K562 (cell line): ENCODE measurements around the gene HSD17B10. TPM values are rescaled to one million over a fixed set of nuclear protein-coding genes. Genes with fewer than 3 reads are reported as not detected.

ENCODE experiments used
- ATAC-seq: fragments of 200-7000 bp; cut with Tn5 transposase; 3 replicates; pipeline ENCODE4 v1.9.1; 2020; ENCODE audit warnings: moderate library complexity
- BruUV-seq: library from RNA; stranded (reverse); fragments of 400-500 nt; replicated peaks from 2 replicates; lab custom pipeline; 2021; lab: Mats Ljungman, UMichigan
- CTCF ChIA-PET: fragments of 300-600 bp; formaldehyde crosslinking; extraction: SDS; loops from one replicate; lab custom pipeline; 2021; ENCODE audit warnings: low intra/inter-chr PET ratio; lab: Yijun Ruan, JAX
- POLR2A ChIA-PET: fragments of 300-600, 350-650 bp; sonication (Branson Sonifier 250); formaldehyde crosslinking; extraction: SDS; loops from one replicate; lab custom pipeline; 2021; ENCODE audit warnings: antibody characterized with exemption, inconsistent platforms; lab: Yijun Ruan, JAX
- DNase-seq, 4 experiments: peaks; one replicate each; pipeline versions ENCODE4 v3.0.0 to v3.0.0-alpha.2; 2011 to 2018; ENCODE audit warnings: low spot score in 3 of 4, mixed read lengths in 3 of 4; ENCODE audit errors: extremely low read depth in 1 of 4
- FAIRE-seq: peaks from 2 replicates; lab custom pipeline; 2011; peaks lifted over from hg19 to GRCh38; lab: Jason Lieb, UNC
- H2AFZ ChIP-seq: 2 replicates; pipeline ENCODE4 v1.6.0; 2011; ENCODE audit warnings: low read depth, low read length, control low read depth, inconsistent platforms
- H3K27ac ChIP-seq: fragments of 200-600 bp; 3 replicates; pipeline ENCODE4 v1.8.0; 2011; ENCODE audit warnings: low read depth, mild to moderate bottlenecking, control low read depth, inconsistent platforms, low read length, moderate library complexity, mixed read lengths; ENCODE audit errors: extremely low read depth
- H3K27me3 ChIP-seq, 2 experiments: fragments of 300-600 bp in 1 of 2; 2 replicates in 1 of 2; 3 replicates in 1 of 2; pipeline versions ENCODE4 v1.6.0 to v1.8.0; 2011; ENCODE audit warnings: inconsistent platforms in 2 of 2, low read length in 2 of 2, mild to moderate bottlenecking in 1 of 2, mixed read lengths in 1 of 2, moderate library complexity in 1 of 2; ENCODE audit not compliant: control insufficient read depth in 2 of 2, insufficient read depth in 2 of 2
- H3K36me3 ChIP-seq: fragments of 300-600 bp; 3 replicates; pipeline ENCODE4 v1.8.0; 2011; ENCODE audit warnings: mild to moderate bottlenecking, low read length, inconsistent platforms; ENCODE audit not compliant: control insufficient read depth, insufficient read depth
- H3K4me1 ChIP-seq, 2 experiments: fragments of 200-600 bp in 1 of 2; replicated peaks in 1 of 2; 2 replicates in 1 of 2; 3 replicates in 1 of 2; pipeline versions ENCODE4 v1.5.1 to v1.8.0; 2011; ENCODE audit warnings: inconsistent platforms in 2 of 2, low read length in 2 of 2, mild to moderate bottlenecking in 1 of 2, mixed read lengths in 1 of 2, moderate library complexity in 1 of 2; ENCODE audit not compliant: control insufficient read depth in 2 of 2, insufficient read depth in 2 of 2
- H3K4me2 ChIP-seq: 2 replicates; pipeline ENCODE4 v1.6.1; 2011; ENCODE audit warnings: low read length, control low read depth, inconsistent platforms, mixed read lengths; ENCODE audit not compliant: insufficient read depth
- H3K4me3 ChIP-seq: fragments of 200-600 bp; sonication (generic), shearing (Covaris generic); 2 replicates; pipeline ENCODE4 v1.5.1; 2016; ENCODE audit warnings: control low read depth, inconsistent platforms
- H3K79me2 ChIP-seq: fragments of 200-600 bp; 3 replicates; pipeline ENCODE4 v1.8.0; 2011; ENCODE audit warnings: low read length, inconsistent platforms; ENCODE audit not compliant: control insufficient read depth, insufficient read depth
- H3K9ac ChIP-seq, 2 experiments: 2 replicates each; pipeline versions ENCODE4 v1.6.0 to v1.6.1; 2011; ENCODE audit warnings: low read depth in 2 of 2, low read length in 2 of 2, control low read depth in 1 of 2, inconsistent platforms in 1 of 2, mild to moderate bottlenecking in 1 of 2, mixed read lengths in 1 of 2; ENCODE audit not compliant: insufficient read depth in 1 of 2
- H3K9me1 ChIP-seq: one replicate; pipeline ENCODE4 v1.6.0; 2011; ENCODE audit warnings: inconsistent platforms, mild to moderate bottlenecking, low read length, moderate library complexity; ENCODE audit not compliant: control insufficient read depth, insufficient read depth
- H3K9me3 ChIP-seq: replicated peaks from 2 replicates; pipeline ENCODE4 v1.5.1; 2011; ENCODE audit warnings: low read depth, low read length, inconsistent platforms; ENCODE audit not compliant: control insufficient read depth, insufficient read depth
- H4K20me1 ChIP-seq: replicated peaks from 2 replicates; pipeline ENCODE4 v1.6.1; 2011; ENCODE audit warnings: low read length, inconsistent platforms, mixed read lengths; ENCODE audit not compliant: control insufficient read depth, insufficient read depth
- FIP1L1 ChIP-seq: fragments of 200-400 bp; formaldehyde crosslinking; IDR thresholded peaks from 2 replicates; pipeline ENCODE4 v1.6.1; 2018; ENCODE audit warnings: mild to moderate bottlenecking, low read depth, low read length; ENCODE audit not compliant: poor library complexity, severe bottlenecking
- FOXM1 ChIP-seq, 2 experiments: fragments of 450-650 bp in 1 of 2; sonication (generic) in 1 of 2; formaldehyde crosslinking in 1 of 2; IDR thresholded peaks; 2 replicates each; pipeline versions ENCODE4 v1.6.1 to v1.9.0; 2017 to 2022; ENCODE audit warnings: low read depth in 2 of 2, mild to moderate bottlenecking in 2 of 2, missing genetic modification reagents in 1 of 2, moderate library complexity in 1 of 2
- GABPB1 ChIP-seq: sonication (generic); formaldehyde crosslinking; IDR thresholded peaks from 2 replicates; pipeline ENCODE4 v1.8.0; 2022; ENCODE audit warnings: mild to moderate bottlenecking, missing genetic modification reagents
- SPI1 ChIP-seq: IDR thresholded peaks from 2 replicates; pipeline ENCODE4 v1.6.1; 2011; ENCODE audit warnings: low read depth, low read length, control low read depth, borderline replicate concordance
- ZFP30 ChIP-seq: fragments of 250-450 bp; sonication (Bioruptor Pico); IDR thresholded peaks from 2 replicates; pipeline ENCODE4 v1.8.0; 2022; ENCODE audit warnings: moderate library complexity, mild to moderate bottlenecking, inconsistent platforms, borderline replicate concordance
- in situ Hi-C: fragments of 300-500 bp; cut with MboI; formaldehyde crosslinking; loops from 4 replicates; pipeline ENCODE4 v1.15.0; 2018; ENCODE audit warnings: inconsistent platforms, mixed read lengths
- intact Hi-C: fragments of 100-400 bp; cut with micrococcal nuclease; formaldehyde crosslinking; loops from 2 replicates; pipeline ENCODE4 v1.14.2; 2022
- polyA plus RNA-seq, 8 experiments: library from polyadenylated mRNA; depleted of rRNA in 4 of 8; stranded (reverse) in 5 of 8; unstranded in 3 of 8; fragments of >200 nt; fragmentation: Nextera tagmentation in 2 of 8; fragmentation: Illumina TruSeq in 1 of 8; extraction: Ambion mirVana in 2 of 8; extraction: Trizol in 1 of 8; gene quantifications; 2 replicates each; pipeline versions ENCODE4 v1.2.1 to v1.2.3, GENCODE V29; 2011 to 2014; ENCODE audit warnings: inconsistent platforms in 1 of 8, missing spikeins in 1 of 8
- total RNA-seq, 7 experiments: library from RNA; depleted of rRNA in 6 of 7; stranded (reverse); fragments of >200 nt in 6 of 7; fragmentation: Illumina TruSeq in 2 of 7; extraction: Trizol in 2 of 7; gene quantifications; 2 replicates each; pipeline versions ENCODE4 v1.2.1 to v1.2.3, GENCODE V29; 2011 to 2021; ENCODE audit warnings: low replicate concordance in 1 of 7
- TF ChIP-seq, protein P1 (sequence below): sonication (generic); formaldehyde crosslinking; IDR thresholded peaks from 2 replicates; pipeline ENCODE4 v1.8.1; 2022; ENCODE audit warnings: missing genetic modification reagents
- TF ChIP-seq, protein P2 (sequence below): sonication (generic); formaldehyde crosslinking; IDR thresholded peaks from 2 replicates; pipeline ENCODE4 v1.8.0; 2022; ENCODE audit warnings: mild to moderate bottlenecking, low read depth, missing genetic modification reagents
- TF ChIP-seq, protein P3 (sequence below): sonication (generic); formaldehyde crosslinking; IDR thresholded peaks from 2 replicates; pipeline ENCODE4 v1.8.1; 2023; ENCODE audit warnings: mild to moderate bottlenecking, missing genetic modification reagents
- TF ChIP-seq, protein P4 (sequence below): fragments of 200-400 bp; formaldehyde crosslinking; IDR thresholded peaks from 2 replicates; pipeline ENCODE4 v1.6.1; 2017; ENCODE audit warnings: mild to moderate bottlenecking, low read depth, low read length, moderate library complexity
- TF ChIP-seq, protein P5 (sequence below): fragments of 250-450 bp; sonication (Bioruptor Pico); IDR thresholded peaks from 2 replicates; pipeline ENCODE4 v1.4.0; 2020; ENCODE audit warnings: mild to moderate bottlenecking, moderate library complexity

HSD17B10 gene
- total and polyA plus RNA-seq, 9 of the 15 experiments (the other 6 are each of a cell fraction or from before 2014, with no cell fraction given) = 45.3 to 221 (median 186) TPM

DNA sequence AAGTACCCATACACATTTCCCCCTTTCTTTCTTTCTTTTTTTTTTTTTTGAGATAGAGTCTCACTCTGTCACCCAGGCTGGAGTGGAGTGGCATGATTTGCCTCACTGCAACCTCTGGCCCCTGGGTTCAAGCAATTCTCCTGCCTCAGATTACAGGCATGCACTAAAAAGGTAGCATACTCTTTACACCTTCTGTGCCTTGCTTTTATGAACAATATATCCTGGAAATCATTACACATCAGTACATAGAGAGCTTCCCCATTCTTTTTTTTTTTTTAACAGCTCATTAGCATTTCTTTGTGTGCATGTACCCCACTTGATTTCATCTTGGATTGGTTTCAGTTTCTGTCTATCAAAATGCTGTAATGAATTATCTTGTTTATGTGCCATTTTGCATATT, 18.6 kb upstream of the HSD17B10 start:
- no peaks in the 10 kb centered on the region for H3K9me3 ChIP-seq
- H2AFZ ChIP-seq = no peak overlapping the region
- H3K9me1 ChIP-seq = no peaks in the 10 kb centered on the region
- H4K20me1 ChIP-seq = no peaks in the 10 kb centered on the region
- H3K4me2 ChIP-seq = no peak overlapping the region
- FAIRE-seq (no peak), ATAC-seq (no peak), DNase-seq (no peak)
- no peaks in the 10 kb centered on the region for H3K36me3 ChIP-seq
- no peaks in the 10 kb centered on the region for H3K4me1 ChIP-seq
- H3K27me3 ChIP-seq = no peaks in the 10 kb centered on the region; a peak in 3 of 5 replicates
- no TSS peak for BruUV-seq
- intact Hi-C loops = no loop called here
- H3K27ac ChIP-seq = no peak overlapping the region
- CTCF ChIA-PET = no interaction called here
- no peaks in the 10 kb centered on the region for H3K79me2 ChIP-seq
- in situ Hi-C loops = no loop called here
- H3K9ac ChIP-seq = no peak overlapping the region
- POLR2A ChIA-PET = no interaction called here
- no peak overlapping the region for H3K4me3 ChIP-seq
- TF ChIP-seq, protein P1, sequence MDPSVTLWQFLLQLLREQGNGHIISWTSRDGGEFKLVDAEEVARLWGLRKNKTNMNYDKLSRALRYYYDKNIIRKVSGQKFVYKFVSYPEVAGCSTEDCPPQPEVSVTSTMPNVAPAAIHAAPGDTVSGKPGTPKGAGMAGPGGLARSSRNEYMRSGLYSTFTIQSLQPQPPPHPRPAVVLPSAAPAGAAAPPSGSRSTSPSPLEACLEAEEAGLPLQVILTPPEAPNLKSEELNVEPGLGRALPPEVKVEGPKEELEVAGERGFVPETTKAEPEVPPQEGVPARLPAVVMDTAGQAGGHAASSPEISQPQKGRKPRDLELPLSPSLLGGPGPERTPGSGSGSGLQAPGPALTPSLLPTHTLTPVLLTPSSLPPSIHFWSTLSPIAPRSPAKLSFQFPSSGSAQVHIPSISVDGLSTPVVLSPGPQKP = no peak
- no peak for TF ChIP-seq FOXM1 (IDR thresholded peaks at IDR 0.05; ENCODE audit: low read depth)
- no peak for TF ChIP-seq FOXM1 (CRISPR knock-in tag; IDR thresholded peaks at IDR 0.05; ENCODE audit: low read depth)
- TF ChIP-seq, protein P2, sequence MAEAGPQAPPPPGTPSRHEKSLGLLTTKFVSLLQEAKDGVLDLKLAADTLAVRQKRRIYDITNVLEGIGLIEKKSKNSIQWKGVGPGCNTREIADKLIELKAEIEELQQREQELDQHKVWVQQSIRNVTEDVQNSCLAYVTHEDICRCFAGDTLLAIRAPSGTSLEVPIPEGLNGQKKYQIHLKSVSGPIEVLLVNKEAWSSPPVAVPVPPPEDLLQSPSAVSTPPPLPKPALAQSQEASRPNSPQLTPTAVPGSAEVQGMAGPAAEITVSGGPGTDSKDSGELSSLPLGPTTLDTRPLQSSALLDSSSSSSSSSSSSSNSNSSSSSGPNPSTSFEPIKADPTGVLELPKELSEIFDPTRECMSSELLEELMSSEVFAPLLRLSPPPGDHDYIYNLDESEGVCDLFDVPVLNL (CRISPR knock-in tag) = no peak
- no peak for TF ChIP-seq GABPB1
- TF ChIP-seq, protein P3, sequence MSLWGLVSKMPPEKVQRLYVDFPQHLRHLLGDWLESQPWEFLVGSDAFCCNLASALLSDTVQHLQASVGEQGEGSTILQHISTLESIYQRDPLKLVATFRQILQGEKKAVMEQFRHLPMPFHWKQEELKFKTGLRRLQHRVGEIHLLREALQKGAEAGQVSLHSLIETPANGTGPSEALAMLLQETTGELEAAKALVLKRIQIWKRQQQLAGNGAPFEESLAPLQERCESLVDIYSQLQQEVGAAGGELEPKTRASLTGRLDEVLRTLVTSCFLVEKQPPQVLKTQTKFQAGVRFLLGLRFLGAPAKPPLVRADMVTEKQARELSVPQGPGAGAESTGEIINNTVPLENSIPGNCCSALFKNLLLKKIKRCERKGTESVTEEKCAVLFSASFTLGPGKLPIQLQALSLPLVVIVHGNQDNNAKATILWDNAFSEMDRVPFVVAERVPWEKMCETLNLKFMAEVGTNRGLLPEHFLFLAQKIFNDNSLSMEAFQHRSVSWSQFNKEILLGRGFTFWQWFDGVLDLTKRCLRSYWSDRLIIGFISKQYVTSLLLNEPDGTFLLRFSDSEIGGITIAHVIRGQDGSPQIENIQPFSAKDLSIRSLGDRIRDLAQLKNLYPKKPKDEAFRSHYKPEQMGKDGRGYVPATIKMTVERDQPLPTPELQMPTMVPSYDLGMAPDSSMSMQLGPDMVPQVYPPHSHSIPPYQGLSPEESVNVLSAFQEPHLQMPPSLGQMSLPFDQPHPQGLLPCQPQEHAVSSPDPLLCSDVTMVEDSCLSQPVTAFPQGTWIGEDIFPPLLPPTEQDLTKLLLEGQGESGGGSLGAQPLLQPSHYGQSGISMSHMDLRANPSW (CRISPR knock-in tag) = no peak
- no peak for TF ChIP-seq ZFP30 (CRISPR knock-in tag)
- TF ChIP-seq, protein P4, sequence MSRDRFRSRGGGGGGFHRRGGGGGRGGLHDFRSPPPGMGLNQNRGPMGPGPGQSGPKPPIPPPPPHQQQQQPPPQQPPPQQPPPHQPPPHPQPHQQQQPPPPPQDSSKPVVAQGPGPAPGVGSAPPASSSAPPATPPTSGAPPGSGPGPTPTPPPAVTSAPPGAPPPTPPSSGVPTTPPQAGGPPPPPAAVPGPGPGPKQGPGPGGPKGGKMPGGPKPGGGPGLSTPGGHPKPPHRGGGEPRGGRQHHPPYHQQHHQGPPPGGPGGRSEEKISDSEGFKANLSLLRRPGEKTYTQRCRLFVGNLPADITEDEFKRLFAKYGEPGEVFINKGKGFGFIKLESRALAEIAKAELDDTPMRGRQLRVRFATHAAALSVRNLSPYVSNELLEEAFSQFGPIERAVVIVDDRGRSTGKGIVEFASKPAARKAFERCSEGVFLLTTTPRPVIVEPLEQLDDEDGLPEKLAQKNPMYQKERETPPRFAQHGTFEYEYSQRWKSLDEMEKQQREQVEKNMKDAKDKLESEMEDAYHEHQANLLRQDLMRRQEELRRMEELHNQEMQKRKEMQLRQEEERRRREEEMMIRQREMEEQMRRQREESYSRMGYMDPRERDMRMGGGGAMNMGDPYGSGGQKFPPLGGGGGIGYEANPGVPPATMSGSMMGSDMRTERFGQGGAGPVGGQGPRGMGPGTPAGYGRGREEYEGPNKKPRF = no peak
- no peak for TF ChIP-seq FIP1L1
- no peak for TF ChIP-seq SPI1
- TF ChIP-seq, protein P5, sequence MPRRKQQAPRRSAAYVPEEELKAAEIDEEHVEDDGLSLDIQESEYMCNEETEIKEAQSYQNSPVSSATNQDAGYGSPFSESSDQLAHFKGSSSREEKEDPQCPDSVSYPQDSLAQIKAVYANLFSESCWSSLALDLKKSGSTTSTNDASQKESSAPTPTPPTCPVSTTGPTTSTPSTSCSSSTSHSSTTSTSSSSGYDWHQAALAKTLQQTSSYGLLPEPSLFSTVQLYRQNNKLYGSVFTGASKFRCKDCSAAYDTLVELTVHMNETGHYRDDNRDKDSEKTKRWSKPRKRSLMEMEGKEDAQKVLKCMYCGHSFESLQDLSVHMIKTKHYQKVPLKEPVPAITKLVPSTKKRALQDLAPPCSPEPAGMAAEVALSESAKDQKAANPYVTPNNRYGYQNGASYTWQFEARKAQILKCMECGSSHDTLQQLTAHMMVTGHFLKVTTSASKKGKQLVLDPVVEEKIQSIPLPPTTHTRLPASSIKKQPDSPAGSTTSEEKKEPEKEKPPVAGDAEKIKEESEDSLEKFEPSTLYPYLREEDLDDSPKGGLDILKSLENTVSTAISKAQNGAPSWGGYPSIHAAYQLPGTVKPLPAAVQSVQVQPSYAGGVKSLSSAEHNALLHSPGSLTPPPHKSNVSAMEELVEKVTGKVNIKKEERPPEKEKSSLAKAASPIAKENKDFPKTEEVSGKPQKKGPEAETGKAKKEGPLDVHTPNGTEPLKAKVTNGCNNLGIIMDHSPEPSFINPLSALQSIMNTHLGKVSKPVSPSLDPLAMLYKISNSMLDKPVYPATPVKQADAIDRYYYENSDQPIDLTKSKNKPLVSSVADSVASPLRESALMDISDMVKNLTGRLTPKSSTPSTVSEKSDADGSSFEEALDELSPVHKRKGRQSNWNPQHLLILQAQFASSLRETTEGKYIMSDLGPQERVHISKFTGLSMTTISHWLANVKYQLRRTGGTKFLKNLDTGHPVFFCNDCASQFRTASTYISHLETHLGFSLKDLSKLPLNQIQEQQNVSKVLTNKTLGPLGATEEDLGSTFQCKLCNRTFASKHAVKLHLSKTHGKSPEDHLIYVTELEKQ (CRISPR knock-in tag) = no peak
